Globus pallidus (tissue), 1 donor: ENCODE data around the gene C1QTNF8.

Source experiments
- DNase-seq: peaks from one replicate; pipeline ENCODE4 v3.0.0-alpha.2; 2015; ENCODE audit warnings: low spot score

The C1QTNF8 gene

GRCh38 chr16:1127101-1127500 lies 31.1 kb upstream of the C1QTNF8 start:
- no peak for DNase-seq

- DNase-seq = no peak
These were observed 30.5 kb upstream of the C1QTNF8 start for GRCh38 chr16:1126586-1126985.

- no peak for DNase-seq
These were observed 30.0 kb upstream of the C1QTNF8 start for GRCh38 chr16:1126044-1126443.

GRCh38 chr16:1125471-1125870 lies 29.4 kb upstream of the C1QTNF8 start:
- DNase-seq = no peak

- no peak for DNase-seq
These were observed 28.8 kb upstream of the C1QTNF8 start for GRCh38 chr16:1124795-1125194.

- DNase-seq = no peak
These were observed 28.2 kb upstream of the C1QTNF8 start for GRCh38 chr16:1124291-1124690.

GRCh38 chr16:1123525-1124230 lies 27.6 kb upstream of the C1QTNF8 start:
- DNase-seq = no peak

- no peak for DNase-seq
These were observed 26.3 kb upstream of the C1QTNF8 start for GRCh38 chr16:1122398-1122765.

- no peak for DNase-seq
These were observed 25.8 kb upstream of the C1QTNF8 start for GRCh38 chr16:1121601-1122397.

- no peak for DNase-seq
These were observed 25.0 kb upstream of the C1QTNF8 start for GRCh38 chr16:1121009-1121408.

GRCh38 chr16:1120577-1120941 lies 24.5 kb upstream of the C1QTNF8 start:
- DNase-seq = no peak

- no peak for DNase-seq
These were observed 23.9 kb upstream of the C1QTNF8 start for GRCh38 chr16:1119766-1120576.

GRCh38 chr16:1119129-1119528 lies 23.1 kb upstream of the C1QTNF8 start:
- DNase-seq = no peak

GRCh38 chr16:1117926-1118325 lies 21.9 kb upstream of the C1QTNF8 start:
- no peak for DNase-seq

- DNase-seq = no peak
These were observed 21.3 kb upstream of the C1QTNF8 start for GRCh38 chr16:1117176-1117900.

- DNase-seq = no peak
These were observed 20.6 kb upstream of the C1QTNF8 start for GRCh38 chr16:1116693-1117077.

GRCh38 chr16:1113889-1114526 lies 18.0 kb upstream of the C1QTNF8 start:
- DNase-seq = no peak

GRCh38 chr16:1113489-1113888 lies 17.4 kb upstream of the C1QTNF8 start:
- DNase-seq = no peak

GRCh38 chr16:1112506-1113184 lies 16.6 kb upstream of the C1QTNF8 start:
- no peak for DNase-seq

- no peak for DNase-seq
These were observed 13.6 kb upstream of the C1QTNF8 start for GRCh38 chr16:1109648-1110047.
